ENCODE results near the gene RBM4B. TPM values are rescaled to one million over a fixed set of nuclear protein-coding genes. Genes with fewer than 3 reads are reported as not detected.
A peak's percentile ranks its signal among the peaks of the same experiment; 100 is the strongest.

Gene RBM4B
- total and polyA plus RNA-seq, 2 of the 13 experiments (the other 11 are each of a cell fraction or from before 2014, with no cell fraction given): 25.8 to 32.4 TPM

DNA sequence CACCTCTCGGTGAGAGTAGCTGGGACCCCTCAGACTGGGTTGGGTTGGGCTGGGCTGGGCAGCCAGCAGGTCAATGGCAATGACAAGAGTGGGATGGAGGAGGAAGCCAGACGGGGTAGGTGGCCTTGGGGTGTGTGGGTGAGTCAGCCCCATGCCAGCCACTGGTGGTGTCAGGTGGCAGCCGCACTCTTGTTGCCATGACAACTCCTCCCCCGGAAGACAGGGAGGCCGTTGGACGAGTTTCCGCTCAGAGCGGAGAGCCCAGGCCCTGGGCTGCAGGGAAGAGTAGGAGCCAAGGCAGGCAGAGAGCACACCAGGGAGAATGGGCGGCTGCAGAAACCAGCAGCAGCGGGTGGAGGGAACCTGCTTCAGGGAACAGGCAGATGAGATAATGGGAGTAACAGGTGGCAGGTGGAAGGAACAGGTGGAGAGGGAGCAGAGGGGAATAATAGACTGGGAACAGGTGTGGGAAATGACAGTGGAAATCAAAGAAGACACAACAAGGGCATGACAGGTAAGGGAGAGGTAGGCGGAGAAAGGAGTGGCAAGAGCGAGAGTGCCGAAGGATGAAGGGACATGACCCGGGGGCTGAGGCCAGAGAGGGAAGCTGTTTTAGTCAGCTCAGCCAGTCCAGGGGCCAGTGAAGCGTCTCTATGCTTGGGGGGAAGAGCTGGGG lies 42.7 kb upstream of the RBM4B start (continued):
- TF ChIP-seq ZNF687 (CRISPR knock-in tag; IDR thresholded peaks at IDR 0.05) (peak; percentile 66), ZFY (CRISPR knock-in tag; IDR thresholded peaks at IDR 0.05) (peak; percentile 17; the same call in 1 of the 2 replicates), MXI1 (IDR thresholded peaks at IDR 0.05; ENCODE audit: borderline replicate concordance, low read depth, low read length) (peak; percentile 97; the same call in 2 of the 3 replicates), ETV5 (CRISPR knock-in tag; IDR thresholded peaks at IDR 0.05; ENCODE audit: borderline replicate concordance) (peak; percentile 78; the same call in 1 of the 2 replicates), JUN (CRISPR knock-in tag; IDR thresholded peaks at IDR 0.05) (peak; percentile 82; the same call in 1 of the 2 replicates), RARA (CRISPR knock-in tag; IDR thresholded peaks at IDR 0.05) (peak; percentile 31; the same call in 1 of the 2 replicates), THRA (CRISPR knock-in tag; IDR thresholded peaks at IDR 0.05; ENCODE audit: borderline replicate concordance) (no peak), GABPA (IDR thresholded peaks at IDR 0.05; ENCODE audit: low read depth, low read length) (peak; percentile 51), GABPA (CRISPR knock-in tag; IDR thresholded peaks at IDR 0.05; ENCODE audit: low read depth) (peak; percentile 86), GATAD2A (CRISPR knock-in tag; IDR thresholded peaks at IDR 0.05) (peak; percentile 69), HNRNPLL (IDR thresholded peaks at IDR 0.05; ENCODE audit: low read depth, low read length, poor library complexity, severe bottlenecking) (peak; percentile 96), MNT (IDR thresholded peaks at IDR 0.05) (peak; percentile 9; the same call in 1 of the 2 replicates), CBX5 (CRISPR knock-in tag; IDR thresholded peaks at IDR 0.05; ENCODE audit: borderline replicate concordance) (peak; percentile 50; the same call in 1 of the 2 replicates), ARID5B (CRISPR knock-in tag; IDR thresholded peaks at IDR 0.05) (peak; percentile 39; the same call in 1 of the 2 replicates)
- TF ChIP-seq, protein P1, sequence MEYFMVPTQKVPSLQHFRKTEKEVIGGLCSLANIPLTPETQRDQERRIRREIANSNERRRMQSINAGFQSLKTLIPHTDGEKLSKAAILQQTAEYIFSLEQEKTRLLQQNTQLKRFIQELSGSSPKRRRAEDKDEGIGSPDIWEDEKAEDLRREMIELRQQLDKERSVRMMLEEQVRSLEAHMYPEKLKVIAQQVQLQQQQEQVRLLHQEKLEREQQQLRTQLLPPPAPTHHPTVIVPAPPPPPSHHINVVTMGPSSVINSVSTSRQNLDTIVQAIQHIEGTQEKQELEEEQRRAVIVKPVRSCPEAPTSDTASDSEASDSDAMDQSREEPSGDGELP (IDR thresholded peaks at IDR 0.05; ENCODE audit: borderline replicate concordance, low read depth): peak; percentile 65; the same call in 1 of the 2 replicates

All from HepG2 (cell line).